HCT116 (cell line): ENCODE measurements around the gene VPS41.

ENCODE experiments used
- CEBPB ChIP-seq: IDR thresholded peaks from 2 replicates; pipeline ENCODE4 v1.6.1; 2012; ENCODE audit warnings: low read depth
- EZH2 ChIP-seq: fragments of 200-600 bp; sonication (generic); IDR thresholded peaks from 2 replicates; pipeline ENCODE4 v1.6.1; 2017; ENCODE audit warnings: antibody characterized with exemption, mixed run types
- EZH2phosphoT487 ChIP-seq: fragments of 200-600 bp; IDR thresholded peaks from 2 replicates; pipeline ENCODE4 v1.6.1; 2018; ENCODE audit warnings: antibody characterized with exemption, borderline replicate concordance
- JUND ChIP-seq: IDR thresholded peaks from 2 replicates; pipeline ENCODE4 v1.6.1; 2012
- MAX ChIP-seq: IDR thresholded peaks from 2 replicates; pipeline ENCODE4 v1.6.1; 2012
- POLR2A ChIP-seq: IDR thresholded peaks from 2 replicates; pipeline ENCODE4 v1.7.0; 2011; ENCODE audit warnings: borderline replicate concordance; ENCODE audit not compliant: insufficient read depth, insufficient read length; ENCODE audit errors: extremely low read depth
- SP1 ChIP-seq: IDR thresholded peaks from 2 replicates; pipeline ENCODE4 v1.6.1; 2012; ENCODE audit warnings: low read depth
- SRF ChIP-seq: IDR thresholded peaks from 2 replicates; pipeline ENCODE4 v1.6.1; 2012; ENCODE audit warnings: low read depth
- YY1 ChIP-seq: IDR thresholded peaks from 2 replicates; pipeline ENCODE4 v1.6.1; 2011; ENCODE audit warnings: low read length, low read depth, moderate library complexity, mild to moderate bottlenecking; ENCODE audit not compliant: insufficient replicate concordance; ENCODE audit errors: extremely low read depth
- TF ChIP-seq, protein P1 (sequence below), 3 experiments: fragments of 200-600 bp in 1 of 3; sonication (generic) in 1 of 3; IDR thresholded peaks in 2 of 3; conservative IDR thresholded peaks in 1 of 3; 2 replicates each; pipeline ENCODE4 v1.5.1; 2012 to 2017; ENCODE audit warnings: low read depth in 2 of 3, low read length in 2 of 3, antibody characterized with exemption in 1 of 3, borderline replicate concordance in 1 of 3, control low read depth in 1 of 3, mild to moderate bottlenecking in 1 of 3, mixed read lengths in 1 of 3, mixed run types in 1 of 3, moderate library complexity in 1 of 3; ENCODE audit not compliant: insufficient read depth in 1 of 3
- TF ChIP-seq, protein P2 (sequence below): IDR thresholded peaks from 2 replicates; pipeline ENCODE4 v1.6.1; 2012

DNA sequence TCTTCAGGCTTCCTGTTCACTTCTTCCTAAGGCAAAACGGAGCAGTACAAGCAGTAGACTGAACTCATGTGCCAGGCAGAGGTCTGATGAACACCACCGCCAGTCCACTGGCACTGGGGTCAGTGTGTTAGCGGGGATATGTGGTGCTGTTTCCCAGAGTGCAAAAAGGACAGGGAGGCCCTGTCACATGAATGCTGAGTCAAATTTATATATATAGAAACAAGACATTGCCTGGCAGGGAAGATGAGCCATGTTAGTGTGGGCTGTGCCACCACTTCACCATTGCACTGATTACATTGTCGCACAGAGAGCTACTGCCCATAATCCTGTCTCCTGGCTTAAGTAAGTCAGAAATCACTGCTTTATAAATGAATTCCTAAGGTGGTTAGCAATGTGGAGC is 155.6 kb downstream of the VPS41 start:
- no peak for TF ChIP-seq CEBPB
- TF ChIP-seq SP1, result no peak
- no peak for TF ChIP-seq MAX
- no peak for TF ChIP-seq EZH2phosphoT487
- TF ChIP-seq POLR2A, result no peak
- TF ChIP-seq, protein P1, sequence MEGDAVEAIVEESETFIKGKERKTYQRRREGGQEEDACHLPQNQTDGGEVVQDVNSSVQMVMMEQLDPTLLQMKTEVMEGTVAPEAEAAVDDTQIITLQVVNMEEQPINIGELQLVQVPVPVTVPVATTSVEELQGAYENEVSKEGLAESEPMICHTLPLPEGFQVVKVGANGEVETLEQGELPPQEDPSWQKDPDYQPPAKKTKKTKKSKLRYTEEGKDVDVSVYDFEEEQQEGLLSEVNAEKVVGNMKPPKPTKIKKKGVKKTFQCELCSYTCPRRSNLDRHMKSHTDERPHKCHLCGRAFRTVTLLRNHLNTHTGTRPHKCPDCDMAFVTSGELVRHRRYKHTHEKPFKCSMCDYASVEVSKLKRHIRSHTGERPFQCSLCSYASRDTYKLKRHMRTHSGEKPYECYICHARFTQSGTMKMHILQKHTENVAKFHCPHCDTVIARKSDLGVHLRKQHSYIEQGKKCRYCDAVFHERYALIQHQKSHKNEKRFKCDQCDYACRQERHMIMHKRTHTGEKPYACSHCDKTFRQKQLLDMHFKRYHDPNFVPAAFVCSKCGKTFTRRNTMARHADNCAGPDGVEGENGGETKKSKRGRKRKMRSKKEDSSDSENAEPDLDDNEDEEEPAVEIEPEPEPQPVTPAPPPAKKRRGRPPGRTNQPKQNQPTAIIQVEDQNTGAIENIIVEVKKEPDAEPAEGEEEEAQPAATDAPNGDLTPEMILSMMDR (IDR thresholded peaks at IDR 0.05 in 2 of 3, conservative IDR thresholded peaks at IDR 0.05 in 1 of 3; ENCODE audit: borderline replicate concordance in 1 of 3, insufficient read depth in 1 of 3, low read depth in 2 of 3, low read length in 2 of 3), result no peak
- TF ChIP-seq EZH2, result no peak
- no peak for TF ChIP-seq JUND
- TF ChIP-seq, protein P2, sequence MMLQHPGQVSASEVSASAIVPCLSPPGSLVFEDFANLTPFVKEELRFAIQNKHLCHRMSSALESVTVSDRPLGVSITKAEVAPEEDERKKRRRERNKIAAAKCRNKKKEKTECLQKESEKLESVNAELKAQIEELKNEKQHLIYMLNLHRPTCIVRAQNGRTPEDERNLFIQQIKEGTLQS, result no peak
- TF ChIP-seq YY1, result no peak
- TF ChIP-seq SRF, result no peak
